GM18907 (cell line): ENCODE data around the gene CCR9.

Experiments
- ATAC-seq: cut with Tn5 transposase; IDR thresholded peaks from one replicate; pipeline ENCODE4 v1.9.1; 2021; ENCODE audit warnings: mild to moderate bottlenecking, moderate library complexity; ENCODE audit not compliant: unreplicated experiment

Gene CCR9

DNA sequence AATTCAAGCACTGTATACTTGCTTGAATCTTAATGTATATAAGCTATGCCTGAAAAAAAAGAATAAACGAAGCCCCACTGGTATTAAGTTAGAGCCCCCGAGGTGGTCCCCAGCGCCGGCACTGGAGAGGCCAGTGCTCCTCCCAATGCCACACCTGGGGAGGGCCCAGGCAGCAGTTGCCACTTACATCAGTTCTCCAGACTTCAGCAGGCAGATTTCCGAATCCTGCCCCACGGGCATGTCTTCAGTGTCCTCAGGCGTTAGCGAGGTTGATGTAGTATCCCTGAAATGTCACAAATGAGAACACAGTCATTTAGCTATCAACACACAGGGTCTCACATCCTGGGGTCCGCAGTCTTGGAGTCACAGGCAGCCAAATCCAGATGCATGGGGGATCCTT, 49.9 kb downstream of the CCR9 start:
- ATAC-seq = no peak

GRCh38 chr3:45937206-45938042, 51.1 kb downstream of the CCR9 start:
- no peak for ATAC-seq

GRCh38 chr3:45938043-45938435, 51.7 kb downstream of the CCR9 start:
- no peak for ATAC-seq

- no peak for ATAC-seq
These were observed 52.5 kb downstream of the CCR9 start for GRCh38 chr3:45938864-45939263.

GRCh38 chr3:45939341-45939771, 53.0 kb downstream of the CCR9 start:
- no peak for ATAC-seq

DNA sequence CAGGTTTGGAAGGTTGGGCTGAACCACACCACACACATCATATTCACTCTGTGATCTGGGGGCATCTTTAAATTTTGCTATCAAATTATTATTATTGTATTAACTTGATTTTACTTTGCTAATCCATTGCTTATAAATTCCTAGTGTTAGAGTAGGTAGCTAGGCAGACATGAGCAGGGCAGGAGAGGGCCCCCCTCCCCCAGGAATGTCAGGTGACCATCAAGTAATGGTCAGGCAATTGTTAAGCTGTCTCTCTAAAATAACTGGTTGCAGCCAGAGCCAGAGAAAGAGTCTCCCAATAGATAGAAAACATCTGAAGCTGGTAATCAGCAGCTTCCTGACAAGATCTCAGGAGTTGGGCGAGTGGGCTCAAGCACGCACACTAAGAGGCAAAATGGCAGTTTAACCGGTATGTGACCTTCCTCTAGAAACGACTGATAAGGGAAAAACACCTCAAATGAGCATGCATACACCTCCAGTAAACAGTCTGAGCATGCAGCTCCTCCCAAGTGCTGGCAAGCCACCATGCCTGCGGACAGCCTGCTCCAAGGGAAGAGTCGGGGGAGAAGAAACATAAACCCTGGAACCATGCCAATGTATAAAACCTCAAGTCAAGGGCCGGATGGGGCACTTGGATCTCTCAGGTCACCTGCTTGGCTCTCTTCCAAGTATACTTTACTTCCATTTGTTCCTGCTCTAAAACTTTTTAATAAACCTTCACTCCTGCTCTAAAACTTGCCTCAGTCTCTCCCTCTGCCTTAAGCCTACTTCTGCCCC, 53.8 kb downstream of the CCR9 start:
- no peak for ATAC-seq

DNA sequence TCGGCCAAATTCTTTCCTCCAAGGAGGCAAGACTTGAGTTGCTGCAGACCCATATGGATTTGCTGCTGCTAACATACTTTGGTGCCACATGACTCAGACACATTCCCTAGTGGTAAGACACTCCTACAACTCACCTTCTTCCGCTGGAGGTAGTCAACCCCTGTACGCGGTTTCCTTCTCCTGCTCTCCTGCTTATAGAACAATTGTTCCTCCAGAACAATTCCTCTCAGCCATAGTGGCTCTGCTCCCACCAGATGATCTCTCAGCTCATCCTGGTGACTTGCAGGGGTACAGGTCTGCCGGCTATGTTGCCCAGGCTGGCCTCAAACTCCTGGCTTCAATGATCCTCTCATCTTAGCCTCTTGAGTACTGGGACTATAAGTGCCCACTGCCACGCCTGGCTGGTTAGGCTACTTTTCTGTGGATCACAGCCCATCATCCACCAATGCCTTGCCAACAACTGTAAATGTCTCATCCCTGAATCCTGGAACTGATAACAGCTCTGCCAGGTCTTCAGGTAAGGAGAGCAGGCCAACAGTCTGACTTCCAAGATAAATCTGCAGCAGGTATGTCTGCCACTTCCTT, 54.5 kb downstream of the CCR9 start:
- ATAC-seq = no peak

- no peak for ATAC-seq
These were observed 55.9 kb downstream of the CCR9 start for GRCh38 chr3:45942051-45942825.

GRCh38 chr3:45943207-45943846, 57.0 kb downstream of the CCR9 start, which contains the start of gene CXCR6:
CXCR6 (plus strand) TSS chr3:45943464; CDS start chr3:45946482, 3,018 bp downstream.
- no peak for ATAC-seq

GRCh38 chr3:45944830-45945620, 58.7 kb downstream of the CCR9 start:
- no peak for ATAC-seq

GRCh38 chr3:45946307-45946706, 60.0 kb downstream of the CCR9 start:
- ATAC-seq = no peak

GRCh38 chr3:45946875-45947274, 60.5 kb downstream of the CCR9 start:
- no peak for ATAC-seq

GRCh38 chr3:45947361-45947760, 61.0 kb downstream of the CCR9 start:
- ATAC-seq = no peak

DNA sequence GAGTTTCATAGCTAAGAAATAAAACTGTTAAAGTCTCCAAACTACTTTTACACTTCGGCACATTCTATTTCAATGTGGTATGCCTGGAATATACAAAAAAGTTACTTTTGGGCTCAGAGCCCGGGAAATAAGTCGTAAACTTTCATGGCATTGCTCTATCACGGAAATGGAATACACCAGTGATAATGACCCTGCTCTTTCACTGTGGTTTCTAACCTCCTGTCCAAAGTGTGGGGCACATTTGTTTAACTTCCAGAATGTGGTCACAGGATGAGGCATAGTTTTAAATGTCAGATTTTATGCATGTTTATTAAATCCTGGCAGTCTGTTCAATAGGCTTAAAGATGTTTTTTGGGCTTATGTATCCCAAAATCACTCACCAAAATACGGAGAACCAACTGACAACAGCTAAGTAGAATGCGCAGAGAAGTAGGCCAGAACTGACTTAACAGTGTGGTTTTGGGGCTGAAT, 62.0 kb downstream of the CCR9 start:
- no peak for ATAC-seq

DNA sequence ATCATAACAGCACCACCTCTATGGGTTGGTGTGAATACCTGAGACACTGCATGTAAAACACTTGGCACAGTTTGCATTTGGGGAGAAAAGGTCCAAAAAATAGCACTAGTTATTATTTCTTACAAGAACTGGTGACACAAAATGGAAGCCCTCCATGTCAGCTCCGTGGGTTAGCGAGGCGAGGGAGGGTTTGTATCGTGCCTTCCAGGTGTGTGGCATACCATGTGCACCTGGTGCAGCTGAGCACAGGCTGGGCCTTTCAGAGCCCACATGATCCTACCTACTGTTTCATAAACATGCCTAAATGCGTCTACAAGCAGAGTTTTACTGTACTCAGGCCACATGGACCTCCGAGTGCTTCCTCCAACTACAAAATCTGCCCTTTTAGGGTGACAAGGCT, 62.5 kb downstream of the CCR9 start:
- no peak for ATAC-seq

GRCh38 chr3:45949432-45949831, 63.1 kb downstream of the CCR9 start:
- ATAC-seq = no peak

DNA sequence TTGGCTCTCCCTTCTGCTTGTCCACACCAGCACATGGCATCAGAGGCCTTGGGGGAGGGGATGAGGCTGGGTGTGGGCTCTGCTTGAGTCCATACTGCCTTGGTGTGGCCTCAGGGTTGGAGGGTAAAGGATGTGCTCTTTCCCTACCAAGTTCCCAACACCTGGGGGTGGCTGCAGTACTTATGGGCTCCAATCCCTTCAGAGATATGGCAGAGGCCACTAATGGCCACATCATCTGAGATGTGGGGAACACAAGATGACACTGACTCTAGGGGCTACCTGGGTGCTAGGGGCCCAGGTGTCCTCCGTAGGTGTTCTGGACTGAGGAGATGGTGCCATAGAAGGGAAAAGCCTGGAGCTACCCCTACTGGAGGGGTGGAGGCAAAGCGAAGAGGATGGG, 63.8 kb downstream of the CCR9 start:
- no peak for ATAC-seq

- ATAC-seq = no peak
These were observed 64.6 kb downstream of the CCR9 start for GRCh38 chr3:45950686-45951600.
